Posterior cingulate gyrus (tissue), 11 donors: ENCODE results near the gene UBE2V1.

ENCODE experiments used
- DNase-seq, 10 donors: peaks; one replicate each; pipeline versions ENCODE4 v3.0.0 to v3.0.0-alpha.2; 2020 to 2021; ENCODE audit warnings: mixed read lengths in 3 of 10
- intact Hi-C: fragments of 100-400 bp; cut with DNase I; formaldehyde crosslinking; loops from one replicate; pipeline ENCODE4 v1.15.1; 2023

Gene UBE2V1

GRCh38 chr20:50036703-50037102 lies 76.2 kb downstream of the UBE2V1 start:
- DNase-seq = no peak
- intact Hi-C loops = no loop called here

GRCh38 chr20:50034567-50035180 lies 78.3 kb downstream of the UBE2V1 start:
- intact Hi-C loops = no loop called here
- no peak for DNase-seq

- intact Hi-C loops = no loop called here
- DNase-seq = no peak
Observed at GRCh38 chr20:50032955-50033666, 79.8 kb downstream of the UBE2V1 start.
